BLaER1 treated with 17β-estradiol and CSF1 and Interleukin-3, amounts not matched to agents 10 nM and 100 nM (cell line): ENCODE data around the gene CD209.

Experiments used
- H3K27ac ChIP-seq, 11 experiments: shearing (Covaris generic); formaldehyde crosslinking; 2 replicates each; pipeline ENCODE4 v1.8.1; 2022
- H3K27me3 ChIP-seq, 11 experiments: shearing (Covaris generic); formaldehyde crosslinking; 2 replicates each; pipeline ENCODE4 v1.8.1; 2022
- H3K36me3 ChIP-seq, 11 experiments: shearing (Covaris generic); formaldehyde crosslinking; 2 replicates each; pipeline ENCODE4 v1.8.1; 2022
- H3K4me1 ChIP-seq, 10 experiments: shearing (Covaris generic); formaldehyde crosslinking; 2 replicates each; pipeline ENCODE4 v1.8.1; 2022
- H3K4me2 ChIP-seq, 11 experiments: shearing (Covaris generic); formaldehyde crosslinking; 2 replicates each; pipeline ENCODE4 v1.8.1; 2022
- H3K4me3 ChIP-seq, 10 experiments: shearing (Covaris generic); formaldehyde crosslinking; 2 replicates each; pipeline ENCODE4 v1.8.1; 2022
- H3K9ac ChIP-seq, 11 experiments: shearing (Covaris generic); formaldehyde crosslinking; 2 replicates each; pipeline ENCODE4 v1.8.1; 2022
- H3K9me3 ChIP-seq, 11 experiments: shearing (Covaris generic); formaldehyde crosslinking; replicated peaks in 1 of 11; 2 replicates each; pipeline ENCODE4 v1.8.1; 2022
- H4K20me1 ChIP-seq, 11 experiments: shearing (Covaris generic); formaldehyde crosslinking; 2 replicates each; pipeline ENCODE4 v1.8.1; 2022
- Cebpa-rat ChIP-seq, 11 experiments: shearing (Covaris generic); IDR thresholded peaks; 2 replicates each; pipeline ENCODE4 v1.8.1; 2022

CD209 gene

GRCh38 chr19:7716762-7717161 is 30.6 kb downstream of the CD209 start:
- Histone ChIP-seq H3K27ac (no peak overlapping the region), H3K27me3 (no peaks in the 10 kb centered on the region), H4K20me1 (no peaks in the 10 kb centered on the region), H3K4me1 (peaks cover 46 to 67% (median 58%) of the 10 kb centered on the region in 10 experiments), H3K9me3 (peaks cover 12 to 44% (median 18%) of the 10 kb centered on the region in 11 experiments), H3K4me3 (no peak overlapping the region), H3K36me3 (no peaks in the 10 kb centered on the region), H3K4me2 (no peak overlapping the region), H3K9ac (no peak overlapping the region)
- no peak for TF ChIP-seq Cebpa-rat (IDR thresholded peaks at IDR 0.05)

GRCh38 chr19:7715671-7716070 is 31.7 kb downstream of the CD209 start:
- Histone ChIP-seq H3K27ac (peak overlapping the region in 8 of 11 experiments; percentile 17 to 70 (median 57); a peak in 10 of 22 replicates), H3K4me1 (peaks cover 38 to 67% (median 55%) of the 10 kb centered on the region in 10 experiments), H3K27me3 (no peaks in the 10 kb centered on the region), H3K4me3 (no peak overlapping the region), H3K9me3 (peaks cover 11 to 38% (median 16%) of the 10 kb centered on the region in 11 experiments), H3K9ac (no peak overlapping the region), H3K4me2 (peak overlapping the region in 9 of 11 experiments; percentile 18 to 73 (median 53); a peak in 12 of 22 replicates), H4K20me1 (no peaks in the 10 kb centered on the region), H3K36me3 (no peaks in the 10 kb centered on the region)
- TF ChIP-seq Cebpa-rat (IDR thresholded peaks at IDR 0.05) = no peak

- no peak for TF ChIP-seq Cebpa-rat (IDR thresholded peaks at IDR 0.05)
- H3K4me1 ChIP-seq = peaks cover 64 to 84% (median 76%) of the 10 kb centered on the region in 10 experiments
- H3K9me3 ChIP-seq = peaks cover 0 to 7% (median 3%) of the 10 kb centered on the region in 11 experiments; a peak in 8 of 22 replicates
- H3K36me3 ChIP-seq = no peaks in the 10 kb centered on the region
- no peaks in the 10 kb centered on the region for H4K20me1 ChIP-seq
- 0 out of 22 replicates have a peak overlapping the region, but pooled peaks of 2 of the 11 experiments have one; percentile 13 to 27 for H3K9ac ChIP-seq
- peak overlapping the region in 3 of 11 experiments; percentile 13 to 33 (median 25); a peak in 2 of 22 replicates for H3K27ac ChIP-seq
- no peaks in the 10 kb centered on the region for H3K27me3 ChIP-seq
- peak overlapping the region; percentile 33 to 89 (median 59) for H3K4me2 ChIP-seq
- no peak overlapping the region for H3K4me3 ChIP-seq
These were observed 36.7 kb downstream of the CD209 start for GRCh38 chr19:7710616-7711015.

GRCh38 chr19:7709932-7710460 is 37.3 kb downstream of the CD209 start:
- H3K4me1 ChIP-seq = peaks cover 64 to 83% (median 76%) of the 10 kb centered on the region in 10 experiments
- H3K4me3 ChIP-seq = no peak overlapping the region
- peak overlapping the region in 3 of 11 experiments; percentile 13 to 27 (median 24); a peak in 2 of 22 replicates for H3K9ac ChIP-seq
- no peaks in the 10 kb centered on the region for H3K36me3 ChIP-seq
- H3K27ac ChIP-seq = peak overlapping the region in 5 of 11 experiments; percentile 1 to 33 (median 19); a peak in 4 of 22 replicates
- no peak for TF ChIP-seq Cebpa-rat (IDR thresholded peaks at IDR 0.05)
- H4K20me1 ChIP-seq = no peaks in the 10 kb centered on the region
- peak overlapping the region; percentile 33 to 89 (median 59) for H3K4me2 ChIP-seq
- no peaks in the 10 kb centered on the region for H3K27me3 ChIP-seq
- peaks cover 0 to 1% (median 0%) of the 10 kb centered on the region in 11 experiments; a peak in 4 of 22 replicates for H3K9me3 ChIP-seq

GRCh38 chr19:7706955-7707456 is 40.3 kb downstream of the CD209 start:
- Histone ChIP-seq H3K9me3 (no peaks in the 10 kb centered on the region), H3K27me3 (no peaks in the 10 kb centered on the region), H3K4me1 (peaks cover 71 to 91% (median 83%) of the 10 kb centered on the region in 10 experiments), H3K36me3 (no peaks in the 10 kb centered on the region), H4K20me1 (no peaks in the 10 kb centered on the region), H3K4me3 (no peak overlapping the region; a peak in 2 of 20 replicates), H3K4me2 (peak overlapping the region; percentile 76 to 91 (median 87)), H3K9ac (peak overlapping the region; percentile 8 to 77 (median 65); a peak in 17 of 22 replicates), H3K27ac (peak overlapping the region; percentile 5 to 90 (median 83); a peak in 19 of 22 replicates)
- no peak for TF ChIP-seq Cebpa-rat (IDR thresholded peaks at IDR 0.05)

- peaks cover 76 to 96% (median 87%) of the 10 kb centered on the region in 10 experiments for H3K4me1 ChIP-seq
- H3K36me3 ChIP-seq = no peaks in the 10 kb centered on the region
- H3K9me3 ChIP-seq = no peaks in the 10 kb centered on the region
- peak overlapping the region; percentile 76 to 91 (median 87) for H3K4me2 ChIP-seq
- peak overlapping the region; percentile 34 to 77 (median 70); a peak in 20 of 22 replicates for H3K9ac ChIP-seq
- H4K20me1 ChIP-seq = no peaks in the 10 kb centered on the region
- TF ChIP-seq Cebpa-rat (IDR thresholded peaks at IDR 0.05) = peak in 2 of 11 experiments; percentile 37 to 40; a peak in 2 of 22 replicates
- H3K27me3 ChIP-seq = no peaks in the 10 kb centered on the region
- peak overlapping the region; percentile 56 to 90 (median 83); a peak in 21 of 22 replicates for H3K27ac ChIP-seq
- H3K4me3 ChIP-seq = peak overlapping the region in 4 of 10 experiments; percentile 13 to 30 (median 16); a peak in 4 of 20 replicates
These were observed 41.0 kb downstream of the CD209 start for GRCh38 chr19:7706188-7706954.

GRCh38 chr19:7705387-7706187 is 41.7 kb downstream of the CD209 start:
- Histone ChIP-seq H3K4me3 (peak overlapping the region in 4 of 10 experiments; percentile 13 to 30 (median 16); a peak in 4 of 20 replicates), H3K36me3 (no peaks in the 10 kb centered on the region), H3K4me1 (peaks cover 77 to 98% (median 89%) of the 10 kb centered on the region in 10 experiments), H3K9ac (peak overlapping the region; percentile 34 to 77 (median 70); a peak in 21 of 22 replicates), H3K9me3 (no peaks in the 10 kb centered on the region), H3K27me3 (no peaks in the 10 kb centered on the region), H3K4me2 (peak overlapping the region; percentile 76 to 91 (median 87)), H3K27ac (peak overlapping the region; percentile 56 to 90 (median 83); a peak in 21 of 22 replicates), H4K20me1 (no peaks in the 10 kb centered on the region)
- TF ChIP-seq Cebpa-rat (IDR thresholded peaks at IDR 0.05) = no peak
